Left ventricle myocardium inferior (tissue), 1 donor: ENCODE measurements around the gene ZNF878. TPM values are rescaled to one million over a fixed set of nuclear protein-coding genes. Genes with fewer than 3 reads are reported as not detected.

Experiments used
- DNase-seq: peaks from one replicate; pipeline ENCODE4 v3.0.0-alpha.2; 2020
- H3K27ac ChIP-seq: fragments of 200-600 bp; replicated peaks from 2 replicates; pipeline ENCODE4 v1.8.0; 2021
- H3K27me3 ChIP-seq: fragments of 200-600 bp; 2 replicates; pipeline ENCODE4 v1.8.0; 2021; ENCODE audit warnings: low read depth
- H3K36me3 ChIP-seq: fragments of 200-600 bp; 2 replicates; pipeline ENCODE4 v1.8.0; 2021
- H3K4me1 ChIP-seq: fragments of 200-600 bp; 2 replicates; pipeline ENCODE4 v1.8.0; 2021
- H3K4me3 ChIP-seq: fragments of 200-600 bp; 2 replicates; pipeline ENCODE4 v1.8.0; 2021; ENCODE audit warnings: mild to moderate bottlenecking, moderate library complexity
- H3K9me3 ChIP-seq: fragments of 200-600 bp; replicated peaks from 2 replicates; pipeline ENCODE4 v1.8.0; 2021
- intact Hi-C: fragments of 100-400 bp; cut with micrococcal nuclease; formaldehyde crosslinking; loops from one replicate; pipeline ENCODE4 v1.11.0; 2022
- total RNA-seq: library from RNA; stranded (reverse); fragmentation: NEBNext Ultra II Directional; extraction: Animal tissue kit (Norgen Biotek cat#: 25700); gene quantifications from one replicate; pipeline ENCODE4 v1.2.1, GENCODE V29; 2021
- TF ChIP-seq, protein P1 (sequence below): fragments of 200-600 bp; IDR thresholded peaks from 2 replicates; pipeline ENCODE4 v1.8.0; 2021; ENCODE audit warnings: antibody characterized with exemption, mild to moderate bottlenecking, borderline replicate concordance
- donor health status: DM: no; HTN: yes; CAD: no; lungs with severe emphysema.

ZNF878 gene
- total RNA-seq, 1 donor from 2014 or later, result 0.16 TPM

DNA sequence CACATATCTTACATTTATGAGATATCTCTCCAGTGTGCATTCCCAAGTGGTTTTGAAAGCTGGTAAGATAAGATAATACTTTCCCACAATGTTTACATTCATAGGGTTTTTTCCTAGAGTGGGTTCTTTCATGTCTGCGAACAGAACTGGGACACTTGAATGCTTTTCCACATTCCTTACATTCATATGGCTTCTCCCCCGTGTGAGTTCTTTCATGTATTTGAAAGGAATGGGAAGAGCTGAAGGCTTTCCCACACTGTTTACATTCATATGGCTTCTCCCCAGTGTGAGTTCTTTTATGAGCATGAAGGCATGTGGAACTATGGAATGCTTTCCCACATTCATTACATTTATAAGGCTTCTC is 37.0 kb downstream of the ZNF878 start:
- no peaks in the 10 kb centered on the region for H3K27me3 ChIP-seq
- H3K36me3 ChIP-seq, result peaks cover 77% of the 10 kb centered on the region
- H3K9me3 ChIP-seq, result peaks cover 100% of the 10 kb centered on the region
- intact Hi-C loops, result no loop called here
- no peak for DNase-seq
- H3K4me3 ChIP-seq, result no peak overlapping the region
- H3K4me1 ChIP-seq, result no peaks in the 10 kb centered on the region
- TF ChIP-seq, protein P1, sequence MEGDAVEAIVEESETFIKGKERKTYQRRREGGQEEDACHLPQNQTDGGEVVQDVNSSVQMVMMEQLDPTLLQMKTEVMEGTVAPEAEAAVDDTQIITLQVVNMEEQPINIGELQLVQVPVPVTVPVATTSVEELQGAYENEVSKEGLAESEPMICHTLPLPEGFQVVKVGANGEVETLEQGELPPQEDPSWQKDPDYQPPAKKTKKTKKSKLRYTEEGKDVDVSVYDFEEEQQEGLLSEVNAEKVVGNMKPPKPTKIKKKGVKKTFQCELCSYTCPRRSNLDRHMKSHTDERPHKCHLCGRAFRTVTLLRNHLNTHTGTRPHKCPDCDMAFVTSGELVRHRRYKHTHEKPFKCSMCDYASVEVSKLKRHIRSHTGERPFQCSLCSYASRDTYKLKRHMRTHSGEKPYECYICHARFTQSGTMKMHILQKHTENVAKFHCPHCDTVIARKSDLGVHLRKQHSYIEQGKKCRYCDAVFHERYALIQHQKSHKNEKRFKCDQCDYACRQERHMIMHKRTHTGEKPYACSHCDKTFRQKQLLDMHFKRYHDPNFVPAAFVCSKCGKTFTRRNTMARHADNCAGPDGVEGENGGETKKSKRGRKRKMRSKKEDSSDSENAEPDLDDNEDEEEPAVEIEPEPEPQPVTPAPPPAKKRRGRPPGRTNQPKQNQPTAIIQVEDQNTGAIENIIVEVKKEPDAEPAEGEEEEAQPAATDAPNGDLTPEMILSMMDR, result no peak
- no peak overlapping the region for H3K27ac ChIP-seq

DNA sequence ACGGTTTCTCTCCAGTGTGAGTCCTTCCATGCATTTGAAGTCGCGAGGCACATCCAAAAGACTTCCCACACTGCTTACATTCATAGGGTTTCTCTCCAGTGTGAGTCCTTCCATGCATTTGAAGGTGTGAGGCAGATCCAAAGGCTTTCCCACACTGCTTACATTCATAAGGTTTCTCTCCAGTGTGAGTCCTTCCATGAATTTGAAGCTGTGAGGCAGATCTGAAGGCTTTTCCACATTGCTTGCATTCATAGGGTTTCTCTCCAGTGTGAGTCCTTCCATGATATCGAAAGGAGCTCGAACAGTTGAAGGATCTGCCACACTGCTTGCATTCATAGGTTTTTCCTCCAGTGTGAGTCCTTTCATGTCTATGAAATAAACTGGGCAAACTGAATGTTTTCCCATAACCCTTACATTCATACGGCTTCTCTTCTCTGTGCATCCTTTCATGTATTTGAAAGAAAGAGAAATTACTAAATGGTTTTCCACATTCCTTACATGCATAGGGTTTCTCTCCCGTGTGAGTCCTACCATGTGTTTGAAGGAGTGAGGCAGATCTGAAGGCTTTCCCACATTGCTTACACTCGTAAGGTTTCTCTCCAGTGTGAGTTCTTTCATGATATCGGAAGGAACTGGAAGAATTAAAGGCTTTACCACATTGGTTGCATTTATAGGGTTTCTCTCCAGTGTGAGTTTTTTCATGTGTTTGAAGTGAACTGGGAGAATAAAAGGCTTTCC is 37.6 kb downstream of the ZNF878 start:
- Histone ChIP-seq H3K4me1 (no peaks in the 10 kb centered on the region), H3K27me3 (no peaks in the 10 kb centered on the region), H3K9me3 (peaks cover 96% of the 10 kb centered on the region), H3K36me3 (peaks cover 77% of the 10 kb centered on the region), H3K4me3 (no peak overlapping the region), H3K27ac (no peak overlapping the region)
- TF ChIP-seq, protein P1, result no peak
- intact Hi-C loops, result no loop called here
- no peak for DNase-seq

DNA sequence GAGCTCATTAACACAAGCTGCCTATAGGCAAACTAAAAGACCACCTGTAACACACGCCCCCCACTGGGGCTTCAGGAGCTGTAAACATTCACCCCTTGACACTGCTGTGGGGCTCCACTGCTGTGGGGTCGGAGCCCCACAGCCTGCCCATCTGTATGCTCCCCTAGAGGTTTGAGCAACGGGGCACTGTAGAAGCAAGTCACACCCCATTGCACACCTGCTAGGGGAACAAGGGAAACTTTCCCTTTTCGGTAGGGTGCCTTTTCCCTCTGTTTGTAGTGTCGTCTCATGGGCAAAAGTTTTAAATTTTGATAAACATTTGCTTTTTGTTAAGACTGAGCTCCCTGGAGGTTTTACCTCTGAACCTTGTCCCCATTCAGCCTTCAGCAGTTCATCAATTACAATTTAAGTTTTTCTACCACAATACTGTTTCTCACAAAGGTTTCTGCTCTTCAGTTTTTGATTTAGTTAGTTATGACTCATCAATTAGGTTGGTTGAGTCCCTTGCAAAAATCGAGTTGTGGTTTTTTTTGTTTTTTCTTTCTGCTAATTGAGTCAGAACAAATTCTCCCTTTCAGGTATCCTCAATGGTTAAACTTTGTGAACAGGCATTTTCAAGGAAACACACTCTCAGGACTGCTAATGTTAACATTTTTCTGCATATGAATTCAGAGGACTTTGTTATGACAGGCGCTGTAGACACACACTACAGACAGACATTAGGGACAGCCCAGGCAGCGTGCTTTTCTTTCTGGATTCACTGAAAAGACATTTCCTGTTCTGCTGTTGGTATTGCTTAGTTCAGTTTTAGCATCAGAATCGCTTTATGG is 52.4 kb downstream of the ZNF878 start:
- intact Hi-C loops, result no loop called here
- no peak overlapping the region for H3K27ac ChIP-seq

DNA sequence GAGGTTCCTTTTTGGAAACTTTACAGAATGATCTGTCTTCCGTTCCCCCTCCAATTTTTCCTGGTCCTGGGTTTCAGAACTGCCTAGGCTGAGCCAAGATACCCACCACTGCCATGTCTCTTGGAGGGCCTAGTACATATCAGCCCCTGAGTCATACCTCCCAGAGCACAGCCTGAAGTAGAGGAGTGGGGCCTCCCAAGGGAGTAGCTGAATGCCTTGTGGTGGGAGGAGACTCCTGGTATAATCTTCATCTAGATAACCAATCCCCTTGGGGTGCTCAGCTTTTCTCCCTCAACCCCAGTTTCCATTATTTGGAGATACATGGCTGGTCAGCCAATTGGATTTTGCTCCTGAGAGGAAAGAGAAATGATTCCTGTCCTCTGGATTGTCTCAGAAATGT is 57.6 kb downstream of the ZNF878 start:
- Histone ChIP-seq H3K27ac (no peak overlapping the region), H3K4me1 (peaks cover 8% of the 10 kb centered on the region), H3K4me3 (no peak overlapping the region), H3K9me3 (no peaks in the 10 kb centered on the region), H3K27me3 (no peaks in the 10 kb centered on the region), H3K36me3 (no peaks in the 10 kb centered on the region)
- intact Hi-C loops, result loop anchor here (10.0 kb wide), 1 partner anchor 110 kb away; the partner anchor contains the start of gene ZNF69
- no peak for DNase-seq
- TF ChIP-seq, protein P1, result no peak

More for the DNA sequence above, 52.4 kb downstream of the ZNF878 start:
- no peaks in the 10 kb centered on the region for H3K27me3 ChIP-seq
- H3K4me3 ChIP-seq, result no peak overlapping the region
- H3K4me1 ChIP-seq, result peaks cover under 1% of the 10 kb centered on the region
- no peaks in the 10 kb centered on the region for H3K9me3 ChIP-seq
- no peak for DNase-seq
- TF ChIP-seq, protein P1, result no peak
- peaks cover 22% of the 10 kb centered on the region for H3K36me3 ChIP-seq

Other genes with a start within 250 kb of the ZNF878 start
- gene ZNF440, start 238.7 kb downstream of the ZNF878 start, total RNA-seq, result 3.7 TPM
- 4.8 TPM for gene ZNF439, start 204.2 kb downstream of the ZNF878 start, total RNA-seq
- 5.2 TPM for gene ZNF69, start 165.2 kb downstream of the ZNF878 start, total RNA-seq
- 3.3 TPM for gene ZNF700, start 127.9 kb downstream of the ZNF878 start, total RNA-seq
- 3.1 TPM for gene ZNF763, start 87.9 kb downstream of the ZNF878 start, total RNA-seq
- gene ZNF433, start 17.3 kb downstream of the ZNF878 start, total RNA-seq, result 3.4 TPM
- 16.4 TPM for gene ZNF844, start 11.8 kb upstream of the ZNF878 start, total RNA-seq
- gene ZNF20, start 87.4 kb upstream of the ZNF878 start, total RNA-seq, result 2.2 TPM
- gene ZNF625, start 103.8 kb upstream of the ZNF878 start, total RNA-seq, result 4.0 TPM
- gene ZNF136, start 110.1 kb upstream of the ZNF878 start, total RNA-seq, result 5.6 TPM
- gene ZNF44, start 241.9 kb upstream of the ZNF878 start, total RNA-seq, result 7.8 TPM